Activated naive CD4-positive, alpha-beta T cell treated with anti-CD3 and anti-CD28 coated beads, Interleukin-2, amount 10 ng/mL, durations not matched to agents 7 days and 5 days (primary cell): ENCODE results near the gene CNIH4.
A peak's percentile ranks its signal among the peaks of the same experiment; 100 is the strongest.

Source experiments
- CTCF ChIA-PET: fragments of 350-600 bp; sonication (Branson Sonifier 250); formaldehyde crosslinking; loops from one replicate; lab custom pipeline; 2021; ENCODE audit warnings: antibody characterized with exemption; lab: Charles Lee
- DNase-seq: peaks from one replicate; pipeline ENCODE4 v3.0.0-alpha.2; 2020
- H3K27ac Mint-ChIP-seq: one replicate; pipeline ENCODE4 v1.8.0; 2021; ENCODE audit warnings: mild to moderate bottlenecking, moderate library complexity, mixed read lengths
- H3K27me3 Mint-ChIP-seq: one replicate; pipeline ENCODE4 v1.8.0; 2021; ENCODE audit warnings: mild to moderate bottlenecking, mixed read lengths
- H3K36me3 Mint-ChIP-seq: one replicate; pipeline ENCODE4 v1.8.0; 2021; ENCODE audit warnings: mixed read lengths
- H3K4me1 Mint-ChIP-seq: one replicate; pipeline ENCODE4 v1.8.0; 2021; ENCODE audit warnings: mixed read lengths
- H3K4me3 Mint-ChIP-seq: one replicate; pipeline ENCODE4 v1.8.0; 2021; ENCODE audit warnings: mild to moderate bottlenecking, moderate library complexity, mixed read lengths
- H3K9me3 Mint-ChIP-seq: one replicate; pipeline ENCODE4 v1.8.0; 2021; ENCODE audit warnings: mixed read lengths

CNIH4 gene

DNA sequence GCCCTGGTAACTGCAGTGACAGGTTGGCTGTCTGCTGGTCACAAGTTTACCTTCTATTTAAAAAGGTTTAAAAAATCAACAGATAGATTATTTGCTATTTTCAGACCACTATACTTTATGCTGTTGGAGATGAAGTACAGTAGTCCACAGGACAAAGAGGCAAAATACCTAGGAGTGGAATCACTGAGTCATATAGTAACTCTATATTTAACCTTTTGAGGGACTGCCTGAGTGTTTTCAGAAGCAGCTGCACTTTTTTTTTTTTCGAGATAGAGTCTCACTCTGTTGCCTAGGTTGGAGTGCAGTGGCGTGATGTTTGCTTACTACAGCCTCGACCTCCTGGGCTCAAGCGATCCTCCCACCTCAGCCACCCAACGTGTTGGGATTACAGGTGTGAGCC lies 11.7 kb downstream of the CNIH4 start:
- Mint-ChIP-seq H3K27me3 (no peaks in the 10 kb centered on the region), H3K36me3 (peaks cover 71% of the 10 kb centered on the region), H3K27ac (no peak overlapping the region), H3K9me3 (no peaks in the 10 kb centered on the region), H3K4me1 (peaks cover 20% of the 10 kb centered on the region), H3K4me3 (no peak overlapping the region)
- DNase-seq = no peak
- CTCF ChIA-PET = no interaction called here

DNA sequence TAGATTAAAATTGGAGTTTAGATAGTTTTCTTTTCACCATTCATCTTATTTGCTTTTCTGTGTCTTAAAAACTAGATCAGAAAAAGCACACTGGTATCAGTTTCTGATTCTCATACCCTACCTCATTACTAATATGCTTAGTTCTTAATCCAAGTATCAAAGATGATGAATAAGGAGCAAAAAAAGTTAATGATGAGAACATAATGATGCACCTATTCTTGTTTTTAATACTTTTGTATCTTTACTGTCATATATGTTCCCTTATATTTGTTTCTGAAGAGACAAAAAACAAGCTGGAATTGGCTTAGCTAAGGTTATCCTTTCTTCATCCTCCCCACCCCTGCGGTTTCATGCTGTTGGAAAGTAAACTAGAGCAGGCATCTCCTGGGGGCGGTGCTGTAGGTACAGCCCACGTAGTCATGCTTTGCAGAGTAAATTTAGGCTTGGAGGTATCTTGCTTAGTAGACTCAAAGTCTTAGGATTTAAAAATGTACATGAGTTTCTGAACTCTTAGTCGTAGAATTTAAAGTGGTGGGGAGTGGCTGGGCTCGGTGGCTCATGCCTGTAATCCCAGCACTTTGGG lies 16.4 kb downstream of the CNIH4 start:
- Mint-ChIP-seq H3K4me3 (no peak overlapping the region), H3K9me3 (no peaks in the 10 kb centered on the region), H3K27me3 (no peaks in the 10 kb centered on the region), H3K4me1 (peaks cover 49% of the 10 kb centered on the region), H3K27ac (no peak overlapping the region), H3K36me3 (peaks cover 79% of the 10 kb centered on the region)
- CTCF ChIA-PET = no interaction called here
- no peak for DNase-seq

DNA sequence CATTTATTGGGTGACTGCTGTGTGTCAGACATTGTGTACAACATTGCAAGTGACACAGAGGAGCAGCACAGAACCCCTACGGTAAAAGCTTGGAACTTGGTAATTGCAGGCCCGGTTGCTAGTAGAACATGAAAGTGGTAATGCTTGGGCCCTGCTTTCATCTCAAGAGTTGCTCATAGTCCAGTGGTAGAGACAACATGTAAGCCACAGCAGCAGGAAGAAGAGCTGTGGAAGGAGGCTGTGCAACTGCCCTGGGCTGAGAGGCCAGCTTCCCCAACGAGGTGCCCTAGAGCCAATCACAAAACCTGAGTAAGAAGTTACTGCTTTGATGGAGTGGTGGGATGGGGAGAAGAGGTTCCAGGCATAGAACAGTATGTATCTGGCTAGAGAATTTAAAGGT lies 18.4 kb downstream of the CNIH4 start:
- DNase-seq = peak; percentile 22
- Mint-ChIP-seq H3K4me1 (peaks cover 63% of the 10 kb centered on the region), H3K27ac (peak overlapping the region; percentile 40), H3K4me3 (no peak overlapping the region), H3K36me3 (peaks cover 80% of the 10 kb centered on the region), H3K9me3 (no peaks in the 10 kb centered on the region), H3K27me3 (no peaks in the 10 kb centered on the region)
- CTCF ChIA-PET = no interaction called here

DNA sequence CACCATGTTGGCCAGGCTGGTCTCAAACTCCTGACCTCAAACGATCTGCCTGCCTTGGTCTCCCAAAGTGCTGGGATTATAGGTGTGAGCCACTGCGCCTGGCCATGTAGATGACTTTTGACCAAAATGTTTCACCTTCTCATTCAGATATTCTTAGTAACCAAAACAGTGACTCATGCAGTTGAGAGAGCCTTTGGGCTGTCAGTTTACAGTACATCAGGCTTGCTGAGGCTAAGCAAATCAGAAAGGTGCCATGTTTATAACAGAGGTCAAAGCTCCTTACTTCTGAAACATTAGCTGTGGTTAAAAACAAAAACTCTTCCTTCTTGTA lies 21.0 kb downstream of the CNIH4 start:
- CTCF ChIA-PET = interaction anchor here (0.6 kb wide), 2 partner anchors 19 to 195 kb away, joined by 3 to 5 read pairs; partner anchors contain the start of gene DEGS1
- DNase-seq = peak; percentile 28
- peak overlapping the region; percentile 90 for H3K27ac Mint-ChIP-seq
- H3K4me1 Mint-ChIP-seq = peaks cover 85% of the 10 kb centered on the region
- H3K4me3 Mint-ChIP-seq = no peak overlapping the region
- peaks cover 79% of the 10 kb centered on the region for H3K36me3 Mint-ChIP-seq
- H3K27me3 Mint-ChIP-seq = no peaks in the 10 kb centered on the region
- H3K9me3 Mint-ChIP-seq = no peaks in the 10 kb centered on the region

DNA sequence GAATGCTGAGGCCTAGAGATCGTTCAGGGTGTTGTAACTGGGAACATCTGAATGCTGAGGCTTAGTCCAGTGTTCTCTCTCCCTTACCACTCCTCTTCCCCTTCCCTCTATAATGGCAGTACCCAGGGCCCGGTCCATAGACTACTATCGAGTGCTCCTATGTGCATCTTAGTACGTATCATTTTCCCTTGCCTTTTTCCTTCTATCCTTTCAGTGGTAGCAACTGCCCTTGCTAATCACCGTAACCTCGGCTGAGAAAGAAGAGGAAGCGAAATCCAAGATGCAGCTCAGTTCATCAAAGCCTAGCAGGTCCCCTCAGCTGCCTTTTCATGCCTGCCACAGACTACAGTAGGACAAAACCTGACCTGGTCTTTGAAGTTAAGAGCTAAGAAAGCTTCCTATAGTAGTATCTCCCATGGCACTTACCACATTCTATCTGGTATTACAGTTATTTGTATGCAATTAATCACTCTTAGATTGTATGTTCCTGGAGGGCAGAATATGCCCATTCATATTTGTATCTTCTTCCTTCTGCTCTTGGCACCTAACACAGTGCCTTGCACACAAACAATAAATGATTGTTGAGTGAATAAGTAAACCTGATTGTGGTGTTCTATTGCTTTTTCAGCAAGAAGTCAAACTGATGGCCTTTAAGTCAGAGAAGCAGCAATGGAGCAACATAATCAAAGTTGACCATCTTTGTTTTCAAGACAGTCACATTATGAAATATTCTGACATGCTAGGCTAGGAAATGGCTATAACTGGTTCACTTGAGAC lies 22.4 kb downstream of the CNIH4 start:
- CTCF ChIA-PET = interaction anchor here (1.4 kb wide), 2 partner anchors 21 to 42 kb away, joined by 3 read pairs; no protein-coding TSS in a partner anchor
- no peaks in the 10 kb centered on the region for H3K9me3 Mint-ChIP-seq
- no peak for DNase-seq
- no peak overlapping the region for H3K4me3 Mint-ChIP-seq
- H3K27me3 Mint-ChIP-seq = no peaks in the 10 kb centered on the region
- peaks cover 75% of the 10 kb centered on the region for H3K36me3 Mint-ChIP-seq
- peaks cover 89% of the 10 kb centered on the region for H3K4me1 Mint-ChIP-seq
- peak overlapping the region; percentile 82 for H3K27ac Mint-ChIP-seq

DNA sequence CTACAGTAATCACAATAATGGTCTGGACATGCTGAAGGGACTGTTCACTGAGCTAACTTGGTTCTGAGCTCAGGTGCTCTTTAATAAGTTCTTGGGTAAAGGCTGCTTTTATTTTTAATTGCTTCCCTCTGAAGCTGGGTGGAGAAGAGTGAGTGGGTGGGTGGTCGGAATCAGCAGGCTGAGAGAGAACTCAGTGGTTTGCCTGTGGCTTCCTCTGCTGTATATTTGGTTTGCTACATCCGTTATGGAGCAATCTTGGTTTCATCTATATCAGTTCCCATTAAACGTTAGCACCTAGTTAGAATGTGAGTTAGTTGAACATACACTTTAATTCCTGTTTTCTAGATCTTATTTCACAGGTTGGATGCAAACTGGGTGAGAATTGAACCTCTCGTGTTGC lies 23.3 kb downstream of the CNIH4 start:
- H3K27ac Mint-ChIP-seq = peak overlapping the region; percentile 82
- peak; percentile 66 for DNase-seq
- H3K36me3 Mint-ChIP-seq = peaks cover 70% of the 10 kb centered on the region
- no peaks in the 10 kb centered on the region for H3K9me3 Mint-ChIP-seq
- peaks cover 82% of the 10 kb centered on the region for H3K4me1 Mint-ChIP-seq
- CTCF ChIA-PET = interaction anchor here (1.4 kb wide), 3 partner anchors 22 to 52 kb away, joined by 3 read pairs; no protein-coding TSS in a partner anchor
- no peaks in the 10 kb centered on the region for H3K27me3 Mint-ChIP-seq
- peak overlapping the region; percentile 51 for H3K4me3 Mint-ChIP-seq

DNA sequence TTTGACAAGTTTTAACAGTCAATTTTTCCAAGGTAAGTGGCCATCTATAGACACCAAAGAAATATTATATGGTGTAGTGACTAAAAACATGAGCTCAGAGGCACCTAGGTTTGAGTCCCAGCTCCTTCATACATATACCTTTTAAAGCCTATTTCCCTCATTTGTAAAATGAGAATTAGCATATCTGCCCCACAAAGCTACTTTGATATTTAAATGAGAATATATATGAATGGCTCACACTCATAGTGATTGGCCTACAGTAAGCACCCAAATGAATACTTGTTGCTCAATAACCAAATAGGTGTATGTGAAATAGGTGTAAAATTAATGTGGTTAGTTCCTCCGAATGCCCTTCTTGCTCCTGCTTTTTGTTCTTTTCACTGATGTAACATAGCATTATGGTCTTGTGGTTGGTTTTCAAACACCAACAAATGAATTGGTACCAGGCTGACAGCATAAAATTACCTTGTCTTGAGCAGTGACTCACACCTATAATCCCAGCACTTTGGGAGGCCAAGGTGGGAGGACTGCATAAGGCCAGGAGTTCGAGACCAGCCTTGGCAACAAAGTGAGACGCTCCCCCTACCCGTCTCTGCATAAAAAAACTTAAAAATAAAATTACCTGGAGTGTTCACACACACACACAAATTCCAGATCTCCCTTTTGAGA lies 25.3 kb downstream of the CNIH4 start:
- H3K4me1 Mint-ChIP-seq = peaks cover 74% of the 10 kb centered on the region
- CTCF ChIA-PET = interaction anchor here (0.8 to 1.5 kb wide), 3 partner anchors 13 to 51 kb away, joined by 3 to 4 read pairs (median 3); no protein-coding TSS in a partner anchor
- no peak for DNase-seq
- H3K9me3 Mint-ChIP-seq = no peaks in the 10 kb centered on the region
- no peaks in the 10 kb centered on the region for H3K27me3 Mint-ChIP-seq
- peak overlapping the region; percentile 73 for H3K27ac Mint-ChIP-seq
- peaks cover 65% of the 10 kb centered on the region for H3K36me3 Mint-ChIP-seq
- no peak overlapping the region for H3K4me3 Mint-ChIP-seq

DNA sequence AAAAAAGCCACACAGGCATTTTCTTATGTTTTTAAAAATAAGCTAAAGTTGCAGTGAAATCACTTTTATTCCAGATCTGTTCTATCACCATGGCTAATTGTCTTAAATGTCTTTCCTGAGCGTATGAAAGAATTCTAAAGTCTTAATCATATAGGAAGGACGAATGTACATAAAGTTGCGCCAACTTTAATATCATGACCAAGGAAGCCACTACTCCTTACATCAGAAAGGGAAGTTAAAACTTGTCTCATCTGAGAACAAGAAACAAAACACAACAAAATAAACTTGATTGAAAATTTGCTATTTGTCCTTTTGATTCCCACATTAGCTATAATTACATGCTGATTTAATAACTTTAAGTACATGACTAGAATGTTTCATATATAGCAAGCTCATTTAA lies 26.5 kb downstream of the CNIH4 start:
- peaks cover 74% of the 10 kb centered on the region for H3K4me1 Mint-ChIP-seq
- H3K27ac Mint-ChIP-seq = no peak overlapping the region
- CTCF ChIA-PET = no interaction called here
- no peak for DNase-seq
- H3K27me3 Mint-ChIP-seq = no peaks in the 10 kb centered on the region
- peaks cover 63% of the 10 kb centered on the region for H3K36me3 Mint-ChIP-seq
- H3K4me3 Mint-ChIP-seq = no peak overlapping the region
- no peaks in the 10 kb centered on the region for H3K9me3 Mint-ChIP-seq

DNA sequence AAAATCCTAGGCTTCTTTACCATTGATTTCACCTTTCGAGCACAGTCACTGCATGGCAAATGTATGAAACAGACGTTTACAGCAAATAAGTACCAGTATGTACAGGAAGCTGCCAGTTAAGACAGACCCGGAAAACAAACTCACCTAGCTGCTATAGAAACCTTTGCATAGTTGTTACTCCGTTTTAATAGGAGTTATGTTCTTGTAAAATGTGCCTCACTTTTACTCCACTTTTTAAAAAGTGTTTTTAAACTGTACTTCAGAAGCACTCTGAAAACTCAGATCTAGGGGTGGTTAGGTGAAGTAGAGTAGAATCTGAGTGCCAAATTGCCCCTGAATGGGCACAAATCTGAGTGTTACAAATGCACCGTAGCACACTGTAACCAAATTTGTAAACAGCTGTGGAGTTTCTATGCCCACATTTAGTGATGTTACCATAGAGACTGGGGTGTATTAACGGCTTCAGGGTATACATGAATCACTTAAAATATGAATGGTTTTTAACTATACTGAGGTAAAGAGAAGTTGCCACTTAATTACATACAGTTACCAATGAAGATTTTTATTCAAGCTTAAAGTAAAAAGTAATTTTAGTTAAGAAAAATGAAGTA lies 30.7 kb downstream of the CNIH4 start:
- no peaks in the 10 kb centered on the region for H3K9me3 Mint-ChIP-seq
- peaks cover 70% of the 10 kb centered on the region for H3K36me3 Mint-ChIP-seq
- DNase-seq = no peak
- H3K4me3 Mint-ChIP-seq = no peak overlapping the region
- H3K4me1 Mint-ChIP-seq = peaks cover 40% of the 10 kb centered on the region
- no peaks in the 10 kb centered on the region for H3K27me3 Mint-ChIP-seq
- peak overlapping the region; percentile 84 for H3K27ac Mint-ChIP-seq
- CTCF ChIA-PET = no interaction called here

DNA sequence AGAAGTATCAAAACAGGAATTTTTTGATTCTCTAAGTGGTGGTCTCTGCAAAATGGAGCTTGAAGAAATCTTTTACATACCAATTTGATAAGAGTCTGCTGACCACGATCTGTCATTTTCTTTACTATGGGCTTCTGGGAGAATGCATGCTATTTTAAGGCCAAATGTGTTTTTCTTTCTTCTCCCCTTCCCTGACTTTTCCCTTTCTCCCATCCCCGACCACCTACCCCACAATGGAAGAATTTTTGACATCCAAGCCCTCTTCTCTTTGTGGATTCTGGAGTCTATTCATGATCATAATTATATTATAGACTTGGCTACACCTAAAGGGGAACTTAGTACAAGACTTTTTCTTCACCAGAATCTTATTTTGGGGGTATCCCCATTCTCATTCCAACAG lies 31.3 kb downstream of the CNIH4 start:
- H3K4me3 Mint-ChIP-seq = no peak overlapping the region
- H3K4me1 Mint-ChIP-seq = peaks cover 37% of the 10 kb centered on the region
- DNase-seq = no peak
- H3K27ac Mint-ChIP-seq = no peak overlapping the region
- H3K27me3 Mint-ChIP-seq = no peaks in the 10 kb centered on the region
- CTCF ChIA-PET = no interaction called here
- H3K9me3 Mint-ChIP-seq = no peaks in the 10 kb centered on the region
- H3K36me3 Mint-ChIP-seq = peaks cover 70% of the 10 kb centered on the region

DNA sequence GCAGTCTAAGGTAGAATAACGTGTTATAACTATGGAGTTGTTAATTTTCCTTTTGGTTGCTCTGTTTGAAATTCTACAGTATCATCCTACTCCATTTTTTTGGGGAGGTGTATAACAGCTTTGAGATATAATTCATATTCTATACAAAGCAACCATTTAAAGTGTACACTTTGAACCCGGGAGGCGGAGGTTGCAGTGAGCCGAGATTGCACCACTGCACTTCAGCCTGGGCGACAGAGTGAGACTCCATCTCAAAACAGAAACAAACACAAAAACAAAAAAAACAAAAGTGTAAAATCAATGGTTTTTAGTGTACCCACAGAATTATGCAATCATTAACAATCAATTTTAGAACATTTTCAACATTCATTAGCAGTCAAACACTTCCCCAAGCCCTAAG lies 33.8 kb downstream of the CNIH4 start:
- Mint-ChIP-seq H3K27me3 (no peaks in the 10 kb centered on the region), H3K4me3 (no peak overlapping the region), H3K27ac (no peak overlapping the region), H3K9me3 (no peaks in the 10 kb centered on the region), H3K4me1 (peaks cover 33% of the 10 kb centered on the region), H3K36me3 (peaks cover 73% of the 10 kb centered on the region)
- CTCF ChIA-PET = interaction anchor here (1.7 kb wide), 1 partner anchor 67 kb away, joined by 4 read pairs; no protein-coding TSS in a partner anchor
- DNase-seq = no peak

DNA sequence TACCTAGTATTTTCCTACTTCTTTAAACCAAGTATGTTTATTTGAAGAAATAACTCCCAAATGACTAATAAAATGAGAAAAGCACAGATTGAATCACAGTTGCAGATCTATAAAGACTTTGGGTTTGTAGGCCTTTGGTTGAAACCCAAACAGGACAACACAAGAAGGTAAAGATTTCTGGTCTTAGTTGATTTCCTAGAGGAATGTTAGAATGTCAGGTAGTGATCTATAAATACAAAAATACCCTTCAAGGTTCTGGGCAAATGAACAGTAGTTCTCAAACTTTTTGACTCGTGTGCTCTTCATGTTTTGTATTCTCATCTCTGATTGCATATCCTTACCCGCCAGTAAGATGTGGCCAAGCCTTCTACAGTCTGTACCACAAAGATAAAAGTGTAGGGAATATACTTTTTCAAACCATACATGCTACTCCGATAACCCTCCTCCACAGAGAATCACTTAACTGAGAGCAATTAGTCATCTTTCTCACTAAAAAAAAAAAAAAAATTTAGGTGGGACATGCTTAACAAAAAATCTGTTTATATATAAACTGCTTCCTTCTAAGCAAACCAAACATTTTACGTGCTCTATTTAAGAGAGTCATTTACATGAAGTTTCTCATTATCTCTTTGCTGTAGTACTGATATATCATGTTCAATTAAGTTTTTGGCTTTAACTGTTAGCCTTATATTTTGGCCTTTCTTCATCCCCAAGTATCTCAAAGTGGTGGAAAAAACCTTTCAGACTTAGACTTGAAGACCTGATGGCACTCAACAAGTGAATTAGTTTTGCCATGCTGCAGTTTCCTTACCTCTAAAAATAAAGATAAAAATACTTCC lies 36.0 kb downstream of the CNIH4 start:
- peaks cover 77% of the 10 kb centered on the region for H3K36me3 Mint-ChIP-seq
- CTCF ChIA-PET = interaction anchor here (1.1 kb wide), 1 partner anchor 38 kb away, joined by 4 read pairs; no protein-coding TSS in a partner anchor

DNA sequence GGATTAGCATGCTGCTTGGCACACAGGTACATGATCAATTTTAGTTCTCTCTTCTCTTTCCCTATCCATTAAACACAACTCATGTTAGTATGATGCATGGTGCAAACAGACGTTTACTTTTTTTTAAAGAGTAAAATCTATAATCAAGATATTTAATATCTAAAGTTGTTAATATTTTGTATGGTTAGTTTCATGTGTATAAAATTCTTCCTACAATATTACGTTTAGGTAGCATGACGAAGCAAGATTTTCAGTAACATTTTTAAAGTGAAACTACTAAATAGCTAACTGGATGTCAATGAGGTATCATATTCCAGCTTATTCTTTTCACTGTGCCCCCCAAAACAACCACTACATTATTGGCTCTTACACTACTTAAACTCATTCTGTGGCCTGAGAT lies 36.6 kb downstream of the CNIH4 start:
- Mint-ChIP-seq H3K4me1 (peaks cover 11% of the 10 kb centered on the region), H3K27ac (no peak overlapping the region), H3K36me3 (peaks cover 78% of the 10 kb centered on the region), H3K4me3 (no peak overlapping the region), H3K9me3 (no peaks in the 10 kb centered on the region), H3K27me3 (no peaks in the 10 kb centered on the region)
- CTCF ChIA-PET = interaction anchor here (1.1 kb wide), 1 partner anchor 37 kb away, joined by 4 read pairs; no protein-coding TSS in a partner anchor
- no peak for DNase-seq

More for the DNA sequence above, 36.0 kb downstream of the CNIH4 start:
- Mint-ChIP-seq H3K4me3 (no peak overlapping the region), H3K9me3 (no peaks in the 10 kb centered on the region), H3K27ac (no peak overlapping the region), H3K4me1 (peaks cover 17% of the 10 kb centered on the region), H3K27me3 (no peaks in the 10 kb centered on the region)
- no peak for DNase-seq
